Measurements from ENCODE around the gene CLCC1. TPM values are rescaled to one million over a fixed set of nuclear protein-coding genes. Genes with fewer than 3 reads are reported as not detected.

Gene CLCC1
- total and polyA plus RNA-seq, 9 donors, result 14.4 to 38.4 (median 31.9) TPM

GRCh38 chr1:108961198-108961597 is 2.1 kb downstream of the CLCC1 start:
- intact Hi-C loops (cut with DNase I), result loop anchor here in 1 of 4 donors (10.0 kb wide), 1 partner anchor 154 kb away; the partner anchor contains the start of gene ELAPOR1
- Histone ChIP-seq H3K27ac (no peak overlapping the region), H3K4me1 (ENCODE audit: insufficient read depth) (peaks cover 8% of the 10 kb centered on the region), H3K27me3 (no peaks in the 10 kb centered on the region), H3K4me3 (no peak overlapping the region), H3K36me3 (no peaks in the 10 kb centered on the region), H3K9me3 (no peaks in the 10 kb centered on the region)
- TF ChIP-seq EP300 (IDR thresholded peaks at IDR 0.05), result no peak
- TF ChIP-seq POLR2A (IDR thresholded peaks at IDR 0.05), result no peak
- TF ChIP-seq, protein P1, sequence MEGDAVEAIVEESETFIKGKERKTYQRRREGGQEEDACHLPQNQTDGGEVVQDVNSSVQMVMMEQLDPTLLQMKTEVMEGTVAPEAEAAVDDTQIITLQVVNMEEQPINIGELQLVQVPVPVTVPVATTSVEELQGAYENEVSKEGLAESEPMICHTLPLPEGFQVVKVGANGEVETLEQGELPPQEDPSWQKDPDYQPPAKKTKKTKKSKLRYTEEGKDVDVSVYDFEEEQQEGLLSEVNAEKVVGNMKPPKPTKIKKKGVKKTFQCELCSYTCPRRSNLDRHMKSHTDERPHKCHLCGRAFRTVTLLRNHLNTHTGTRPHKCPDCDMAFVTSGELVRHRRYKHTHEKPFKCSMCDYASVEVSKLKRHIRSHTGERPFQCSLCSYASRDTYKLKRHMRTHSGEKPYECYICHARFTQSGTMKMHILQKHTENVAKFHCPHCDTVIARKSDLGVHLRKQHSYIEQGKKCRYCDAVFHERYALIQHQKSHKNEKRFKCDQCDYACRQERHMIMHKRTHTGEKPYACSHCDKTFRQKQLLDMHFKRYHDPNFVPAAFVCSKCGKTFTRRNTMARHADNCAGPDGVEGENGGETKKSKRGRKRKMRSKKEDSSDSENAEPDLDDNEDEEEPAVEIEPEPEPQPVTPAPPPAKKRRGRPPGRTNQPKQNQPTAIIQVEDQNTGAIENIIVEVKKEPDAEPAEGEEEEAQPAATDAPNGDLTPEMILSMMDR (IDR thresholded peaks at IDR 0.05), result no peak
- WGBS, 3 donors, result 86 to 89% (median 87%) methylated on average over 9 of the region's 9 CpGs
- no peak for DNase-seq

DNA sequence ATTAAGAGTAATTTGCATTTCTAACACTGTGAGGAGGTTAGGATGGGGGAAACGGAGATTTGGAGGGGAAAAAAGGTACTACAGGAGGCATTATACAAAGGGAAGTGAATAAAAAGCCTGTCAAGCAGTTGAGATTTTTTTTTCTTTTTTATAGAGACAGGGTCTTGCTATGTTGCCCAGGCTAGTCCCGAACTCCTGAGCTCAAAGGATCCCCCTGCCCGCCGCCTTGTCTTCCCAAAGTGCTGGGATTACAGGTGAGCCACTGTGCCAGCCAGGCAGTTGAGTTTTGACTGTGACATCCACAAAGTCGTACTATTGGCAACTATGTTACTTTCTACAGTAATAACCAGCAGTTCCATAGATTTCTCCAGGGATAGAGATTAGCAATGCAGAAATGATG is 2.6 kb downstream of the CLCC1 start:
- no peak for DNase-seq
- 94 to 97% (median 94%) methylated on average over 5 of the region's 5 CpGs for WGBS, 3 donors
- no peaks in the 10 kb centered on the region for H3K27me3 ChIP-seq
- no peaks in the 10 kb centered on the region for H3K36me3 ChIP-seq
- peaks cover 8% of the 10 kb centered on the region for H3K4me1 ChIP-seq (ENCODE audit: insufficient read depth)
- H3K27ac ChIP-seq, result no peak overlapping the region
- H3K9me3 ChIP-seq, result no peaks in the 10 kb centered on the region
- no peak overlapping the region for H3K4me3 ChIP-seq
- TF ChIP-seq EP300 (IDR thresholded peaks at IDR 0.05) (no peak), POLR2A (IDR thresholded peaks at IDR 0.05) (no peak)
- TF ChIP-seq, protein P1 (IDR thresholded peaks at IDR 0.05), result no peak
- intact Hi-C loops (cut with DNase I), result loop anchor here in 1 of 4 donors (10.0 kb wide), 1 partner anchor 154 kb away; the partner anchor contains the start of gene ELAPOR1

DNA sequence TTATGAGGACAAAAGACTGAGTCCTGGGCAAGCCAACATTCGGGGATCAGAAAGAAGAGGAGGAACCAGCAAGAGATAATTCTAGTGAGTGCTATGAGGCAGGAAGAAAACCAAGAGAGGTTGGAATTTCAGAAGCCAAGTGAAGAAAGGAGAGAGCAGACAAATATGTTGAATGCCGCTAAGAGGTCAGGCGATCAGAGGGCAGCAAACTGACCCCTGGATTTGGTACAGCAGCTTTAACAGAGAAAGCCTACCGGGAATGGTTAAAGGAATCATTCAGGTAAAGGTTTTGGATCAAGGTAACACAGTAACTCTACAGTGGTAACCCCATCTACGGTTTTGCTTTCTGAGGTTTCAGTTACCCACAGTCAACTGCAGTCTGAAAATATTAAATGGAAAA is 5.4 kb downstream of the CLCC1 start:
- Histone ChIP-seq H3K4me3 (no peak overlapping the region), H3K4me1 (ENCODE audit: insufficient read depth) (peaks cover 6% of the 10 kb centered on the region), H3K27me3 (no peaks in the 10 kb centered on the region), H3K36me3 (no peaks in the 10 kb centered on the region), H3K27ac (no peak overlapping the region), H3K9me3 (no peaks in the 10 kb centered on the region)
- no peak for DNase-seq
- intact Hi-C loops (cut with DNase I), result loop anchor here in 1 of 4 donors (10.0 kb wide), 1 partner anchor 137 kb away; the partner anchor contains the start of gene TMEM167B
- 85 to 94% (median 89%) methylated on average over 5 of the region's 5 CpGs for WGBS, 3 donors
- TF ChIP-seq POLR2A (IDR thresholded peaks at IDR 0.05) (no peak), EP300 (IDR thresholded peaks at IDR 0.05) (no peak)
- TF ChIP-seq, protein P1 (IDR thresholded peaks at IDR 0.05), result no peak

DNA sequence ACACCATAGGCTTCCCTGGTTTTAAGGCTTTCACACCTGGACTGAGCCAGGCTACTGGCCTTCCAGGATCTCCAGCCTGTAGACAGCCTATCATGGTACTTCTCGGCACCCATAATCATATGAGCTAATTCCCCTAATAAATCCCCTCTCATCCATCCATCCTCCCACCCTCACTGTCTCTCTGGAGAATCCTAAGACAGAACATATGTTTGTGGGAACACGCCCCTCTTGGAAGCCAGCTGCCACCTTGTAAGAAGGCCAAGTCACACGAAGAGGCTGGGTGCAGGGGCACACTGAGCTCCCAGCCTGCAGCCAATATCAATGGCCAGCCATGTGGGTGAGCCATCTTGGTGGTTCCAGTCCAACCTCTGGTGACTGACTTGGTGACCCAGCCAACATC is 7.4 kb downstream of the CLCC1 start:
- Histone ChIP-seq H3K9me3 (no peaks in the 10 kb centered on the region), H3K27ac (no peak overlapping the region), H3K27me3 (no peaks in the 10 kb centered on the region), H3K4me1 (ENCODE audit: insufficient read depth) (no peaks in the 10 kb centered on the region), H3K4me3 (no peak overlapping the region), H3K36me3 (no peaks in the 10 kb centered on the region)
- DNase-seq, result no peak
- WGBS, 3 donors, result 73 to 78% (median 73%) methylated on average over 3 of the region's 3 CpGs
- intact Hi-C loops (cut with DNase I), result loop anchor here in 1 of 4 donors (10.0 kb wide), 1 partner anchor 139 kb away; the partner anchor contains the start of gene TMEM167B
- TF ChIP-seq, protein P1 (IDR thresholded peaks at IDR 0.05), result no peak
- TF ChIP-seq POLR2A (IDR thresholded peaks at IDR 0.05), result no peak
- no peak for TF ChIP-seq EP300 (IDR thresholded peaks at IDR 0.05)
